Measurements from ENCODE around the gene NCK2. TPM values are rescaled to one million over a fixed set of nuclear protein-coding genes. Genes with fewer than 3 reads are reported as not detected.

The NCK2 gene
- total and polyA plus RNA-seq, 10 of the 15 experiments (the other 5 are each of a cell fraction or from before 2014, with no cell fraction given): 1.2 to 30.9 (median 14.1) TPM

- Histone ChIP-seq H2AFZ (ENCODE audit: control insufficient read depth, low read depth, low read length) (no peak overlapping the region), H3K4me3 (no peak overlapping the region), H3K4me1 (ENCODE audit: control insufficient read depth, insufficient read depth, low read length) (peaks cover 37% of the 10 kb centered on the region), H3K4me2 (ENCODE audit: control insufficient read depth, insufficient read depth) (no peak overlapping the region), H4K20me1 (ENCODE audit: control insufficient read depth, insufficient read depth) (no peaks in the 10 kb centered on the region), H3K36me3 (ENCODE audit: control insufficient read depth in 2 of 2, insufficient read depth in 2 of 2, low read length in 1 of 2) (no peaks in the 10 kb centered on the region), H3K27ac (ENCODE audit: control insufficient read depth, insufficient read depth) (no peak overlapping the region), H3K9me3 (replicated peaks; ENCODE audit: control insufficient read depth, insufficient read depth, low read length) (peaks cover 2% of the 10 kb centered on the region; the same call in 1 of the 3 replicates), H3K79me2 (ENCODE audit: control insufficient read depth, insufficient read depth, low read length) (peaks cover 40% of the 10 kb centered on the region), H3K9ac (ENCODE audit: control insufficient read depth, insufficient read depth, low read length) (no peak overlapping the region), H3K27me3 (replicated peaks in 1 of 2; ENCODE audit: control insufficient read depth in 2 of 2, insufficient read depth in 2 of 2, low read length in 1 of 2) (no peaks in the 10 kb centered on the region)
- ChIA-PET SMC1A (ENCODE audit: uncharacterized antibody, unreplicated experiment) (interaction anchor here (0.9 to 5.7 kb wide), 4 partner anchors 9 to 33 kb away, joined by 3 to 93 read pairs (median 18); no protein-coding TSS in a partner anchor), RAD21 (ENCODE audit: unreplicated experiment) (interaction anchor here (1.1 to 2.8 kb wide), 4 partner anchors 9 to 66 kb away, joined by 4 to 28 read pairs (median 20); no protein-coding TSS in a partner anchor), CTCF (interaction anchor here (0.6 to 2.4 kb wide), 4 partner anchors 9 to 66 kb away, joined by 4 to 13 read pairs (median 5); no protein-coding TSS in a partner anchor), POLR2A (interaction anchor here (0.7 to 5.2 kb wide), 4 partner anchors 9 to 1036 kb away, joined by 3 to 27 read pairs (median 13); no protein-coding TSS in a partner anchor)
- ATAC-seq (no peak), FAIRE-seq (no peak), DNase-seq (ENCODE audit: low read depth, low spot score) (no peak)
- intact Hi-C loops (cut with micrococcal nuclease; ENCODE audit: unreplicated experiment) (loop anchor here (2.0 kb wide), 1 partner anchor 22 kb away; no protein-coding TSS in a partner anchor), in situ Hi-C loops (cut with MboI) (no loop called here)
- BruUV-seq (replicated peaks): no TSS peak
- WGBS (ENCODE audit: insufficient coverage, insufficient replicate concordance, low lambda C conversion rate, missing lambda C conversion rate): 83% methylated on average over 4 of the region's 4 CpGs
- no peak for TF ChIP-seq NR2C1 (IDR thresholded peaks at IDR 0.05)
- no peak for TF ChIP-seq ZBTB11 (CRISPR knock-in tag; IDR thresholded peaks at IDR 0.05)
- no peak for TF ChIP-seq MAX (IDR thresholded peaks at IDR 0.05; ENCODE audit: low read depth, low read length)
- no peak for TF ChIP-seq IKZF2 (IDR thresholded peaks at IDR 0.05)
- TF ChIP-seq STAT3 (IDR thresholded peaks at IDR 0.05; ENCODE audit: low read depth, low read length): no peak
- TF ChIP-seq EZH2 (IDR thresholded peaks at IDR 0.05; ENCODE audit: borderline replicate concordance, control insufficient read depth, low read depth, low read length): no peak
- no peak for TF ChIP-seq ATF7 (IDR thresholded peaks at IDR 0.05; ENCODE audit: low read depth)
- no peak for TF ChIP-seq ZNF384 (IDR thresholded peaks at IDR 0.05; ENCODE audit: borderline replicate concordance, low read depth, low read length)
- TF ChIP-seq FOXM1 (IDR thresholded peaks at IDR 0.05; ENCODE audit: low read depth, low read length): no peak
Observed at GRCh38 chr2:105813045-105813315, 68.3 kb downstream of the NCK2 start.

All from GM12878 (cell line).